Hematopoietic multipotent progenitor cell treated with erythropoietin and hydrocortisone succinate and interleukin-3 and kit ligand, for 6 days (in vitro differentiated cells): Measurements from ENCODE around the gene ACTG2.

ENCODE experiments used
- DNase-seq: peaks from one replicate; pipeline ENCODE4 v3.0.0-alpha.2; 2015

ACTG2 gene

GRCh38 chr2:73915437-73915993, 22.7 kb downstream of the ACTG2 start:
- no peak for DNase-seq

- no peak for DNase-seq
Measured at GRCh38 chr2:73916666-73917065, 23.9 kb downstream of the ACTG2 start.

GRCh38 chr2:73917296-73917695, 24.5 kb downstream of the ACTG2 start:
- no peak for DNase-seq

- DNase-seq = no peak
Measured at GRCh38 chr2:73917696-73918207, 24.9 kb downstream of the ACTG2 start.

- DNase-seq = no peak
Measured at GRCh38 chr2:73918856-73919255, 26.0 kb downstream of the ACTG2 start.

- DNase-seq = no peak
Measured at GRCh38 chr2:73919596-73920228, 26.9 kb downstream of the ACTG2 start.

GRCh38 chr2:73920577-73921545, 28.1 kb downstream of the ACTG2 start:
- peak; percentile 82 for DNase-seq

- DNase-seq = no peak
Measured at GRCh38 chr2:73921581-73921980, 28.8 kb downstream of the ACTG2 start.

GRCh38 chr2:73922681-73923080, 29.9 kb downstream of the ACTG2 start:
- no peak for DNase-seq

GRCh38 chr2:73925033-73925704, 32.4 kb downstream of the ACTG2 start:
- DNase-seq = peak; percentile 47

GRCh38 chr2:73925853-73926492, 33.2 kb downstream of the ACTG2 start:
- no peak for DNase-seq

GRCh38 chr2:73926493-73927327, 33.9 kb downstream of the ACTG2 start, which contains the start of gene DGUOK:
TSS of gene DGUOK (plus strand) at chr2:73926880. CDS start at chr2:73926911, 31 bp downstream.
- peak; percentile 100 for DNase-seq

- no peak for DNase-seq
Measured at GRCh38 chr2:73927344-73927743, 34.5 kb downstream of the ACTG2 start.

- DNase-seq = no peak
Measured at GRCh38 chr2:73928963-73929347, 36.1 kb downstream of the ACTG2 start.

GRCh38 chr2:73930386-73930785, 37.6 kb downstream of the ACTG2 start:
- no peak for DNase-seq

GRCh38 chr2:73931531-73932500, 39.0 kb downstream of the ACTG2 start:
- DNase-seq = no peak

- no peak for DNase-seq
Measured at GRCh38 chr2:73933194-73933593, 40.4 kb downstream of the ACTG2 start.

GRCh38 chr2:73935641-73936040, 42.8 kb downstream of the ACTG2 start:
- no peak for DNase-seq

- no peak for DNase-seq
Measured at GRCh38 chr2:73937103-73937885, 44.5 kb downstream of the ACTG2 start.
